Lung (tissue), 12 donors: ENCODE data around the gene RAB29. TPM values are rescaled to one million over a fixed set of nuclear protein-coding genes. Genes with fewer than 3 reads are reported as not detected.

Experiments
- ATAC-seq: fragments of 200-7000 bp; cut with Tn5 transposase; one replicate; pipeline ENCODE4 v1.9.1; 2020; ENCODE audit warnings: moderate number of reproducible peaks; ENCODE audit not compliant: insufficient read depth, low FRiP score
- DNase-seq, 3 donors: peaks; one replicate each; pipeline ENCODE4 v3.0.0-alpha.2; 2013 to 2017
- H3K27ac ChIP-seq, 2 donors: one replicate each; pipeline ENCODE4 v1.5.1; 2013; ENCODE audit warnings: mild to moderate bottlenecking in 2 of 2, moderate library complexity in 2 of 2, control low read depth in 1 of 2, inconsistent platforms in 1 of 2, low read depth in 1 of 2, low read length in 1 of 2
- H3K27me3 ChIP-seq, 3 donors: one replicate each; pipeline ENCODE4 v1.5.1; 2013; ENCODE audit warnings: low read length in 2 of 3; ENCODE audit not compliant: control insufficient read depth in 3 of 3, insufficient read depth in 3 of 3
- H3K36me3 ChIP-seq, 4 donors: one replicate each; pipeline ENCODE4 v1.5.1; 2013; ENCODE audit warnings: low read length in 4 of 4, mild to moderate bottlenecking in 1 of 4, moderate library complexity in 1 of 4; ENCODE audit not compliant: control insufficient read depth in 4 of 4, insufficient read depth in 4 of 4
- H3K4me1 ChIP-seq, 5 donors: one replicate each; pipeline ENCODE4 v1.5.1; 2013; ENCODE audit warnings: low read length in 5 of 5, mild to moderate bottlenecking in 2 of 5, moderate library complexity in 1 of 5; ENCODE audit not compliant: control insufficient read depth in 5 of 5, insufficient read depth in 5 of 5
- H3K4me3 ChIP-seq: one replicate; pipeline ENCODE4 v1.5.1; 2013; ENCODE audit warnings: mild to moderate bottlenecking, control low read depth, moderate library complexity
- H3K9ac ChIP-seq, 2 donors: one replicate each; pipeline ENCODE4 v1.5.1; 2013; ENCODE audit warnings: low read length in 2 of 2, control low read depth in 1 of 2; ENCODE audit not compliant: insufficient read depth in 1 of 2
- H3K9me3 ChIP-seq, 4 donors: one replicate each; pipeline ENCODE4 v1.5.1; 2013; ENCODE audit warnings: low read length in 3 of 4, mild to moderate bottlenecking in 1 of 4, moderate library complexity in 1 of 4; ENCODE audit not compliant: control insufficient read depth in 4 of 4, insufficient read depth in 3 of 4
- CTCF ChIP-seq: IDR thresholded peaks from 2 replicates; pipeline ENCODE4 v1.5.1; 2012; ENCODE audit warnings: mild to moderate bottlenecking; ENCODE audit errors: control extremely low read depth, extremely low read depth
- WGBS, 2 donors: extraction: QIAGEN DNeasy Blood & Tissue Kit; methylation state at CpG; one replicate each; pipeline ENCODE4 v1.1.7; 2013; 5-methylcytosine and 5-hydroxymethylcytosine counted together
- polyA plus RNA-seq, 2 donors: library from polyadenylated mRNA; stranded (reverse); fragments of 200-250 nt; gene quantifications; one replicate each; pipeline ENCODE4 v1.2.1, GENCODE V29; 2013
- total RNA-seq, 2 donors: library from RNA; depleted of rRNA in 1 of 2; stranded (reverse); fragments of >200 nt in 1 of 2; gene quantifications; one replicate each; pipeline ENCODE4 v1.2.1, GENCODE V29; 2014 to 2021
- donor health status: control.
- donor health status: control.
- donor health status: Bipolar disorder and iron deficiency.
- donor health status: healthy.
- donor health status: DM: yes; HTN: yes; CAD: no.

The RAB29 gene
- total and polyA plus RNA-seq, 4 donors, result 8.7 to 20.0 (median 15.5) TPM

GRCh38 chr1:205750138-205751035 lies 24.9 kb downstream of the RAB29 start, which contains the start of gene NUCKS1:
TSS of gene NUCKS1 (minus strand) at chr1:205750182. CDS start at chr1:205749973, 209 bp downstream.
- ATAC-seq, result peak; percentile 89
- H3K4me3 ChIP-seq, result peak within 1 kb of the TSS; percentile 59

GRCh38 chr1:205749234-205750137 lies 25.8 kb downstream of the RAB29 start:
- Histone ChIP-seq H3K9ac (peak overlapping the region; percentile 85 to 93), H3K9me3 (no peaks in the 10 kb centered on the region), H3K4me3 (peak overlapping the region; percentile 59), H3K36me3 (no peaks in the 10 kb centered on the region), H3K27ac (peak overlapping the region; percentile 94 to 100), H3K27me3 (no peaks in the 10 kb centered on the region), H3K4me1 (peaks cover 3 to 29% (median 15%) of the 10 kb centered on the region in 5 donors)
- TF ChIP-seq CTCF, result no peak
- WGBS, 2 donors, result 0 to 1% methylated on average over 63 to 78 of the region's 81 CpGs
- DNase-seq (peak; percentile 97 to 98 (median 97)), ATAC-seq (peak; percentile 88)

More at GRCh38 chr1:205750138-205751035, 24.9 kb downstream of the RAB29 start, which contains the start of gene NUCKS1:
- Histone ChIP-seq H3K9ac (peak within 1 kb of the TSS; percentile 85 to 93), H3K4me1 (peaks cover 2 to 29% (median 15%) of the 10 kb centered on the region in 5 donors), H3K36me3 (no peaks in the 10 kb centered on the region), H3K9me3 (no peaks in the 10 kb centered on the region), H3K27ac (peak within 1 kb of the TSS; percentile 94 to 100), H3K27me3 (no peaks in the 10 kb centered on the region)
- WGBS, 2 donors, result 0 to 1% methylated on average over 27 of the region's 27 CpGs
- DNase-seq, result peak; percentile 99 to 100 (median 100)
- no peak for TF ChIP-seq CTCF

- 1% methylated on average over 25 of the region's 25 CpGs for WGBS, 2 donors
- peaks cover 0 to 4% (median 2%) of the 10 kb centered on the region in 4 donors for H3K36me3 ChIP-seq
- ATAC-seq, result peak; percentile 15
Measured at GRCh38 chr1:205748403-205749233, 26.7 kb downstream of the RAB29 start.

More at GRCh38 chr1:205748403-205749233, 26.7 kb downstream of the RAB29 start:
- Histone ChIP-seq H3K9me3 (no peaks in the 10 kb centered on the region), H3K4me3 (peak overlapping the region; percentile 59), H3K27ac (peak overlapping the region; percentile 94 to 100), H3K4me1 (peaks cover 3 to 35% (median 15%) of the 10 kb centered on the region in 5 donors), H3K9ac (peak overlapping the region; percentile 85 to 93), H3K27me3 (no peaks in the 10 kb centered on the region)
- no peak for TF ChIP-seq CTCF
- peak; percentile 64 to 93 (median 92) for DNase-seq
